Liver (tissue), 9 donors: Measurements from ENCODE around the gene MAPKAPK2. TPM values are rescaled to one million over a fixed set of nuclear protein-coding genes. Genes with fewer than 3 reads are reported as not detected.

Source experiments
- DNase-seq: peaks from one replicate; pipeline ENCODE4 v3.0.0-alpha.2; 2017; ENCODE audit warnings: low spot score
- H3K27ac ChIP-seq, 2 donors: one replicate each; pipeline ENCODE4 v1.7.0; 2013; ENCODE audit warnings: inconsistent platforms in 2 of 2, low read length in 2 of 2, control low read depth in 1 of 2, low read depth in 1 of 2, mild to moderate bottlenecking in 1 of 2
- H3K27me3 ChIP-seq, 4 donors: one replicate each; pipeline versions ENCODE4 v1.6.1 to v1.7.0; 2013; ENCODE audit warnings: low read length in 3 of 4, inconsistent platforms in 1 of 4, mild to moderate bottlenecking in 1 of 4, moderate library complexity in 1 of 4; ENCODE audit not compliant: control insufficient read depth in 4 of 4, insufficient read depth in 4 of 4
- H3K36me3 ChIP-seq, 4 donors: one replicate each; pipeline versions ENCODE4 v1.6.1 to v1.7.0; 2013; ENCODE audit warnings: low read length in 3 of 4, mild to moderate bottlenecking in 3 of 4, low read depth in 1 of 4, moderate library complexity in 1 of 4; ENCODE audit not compliant: control insufficient read depth in 4 of 4, insufficient read depth in 3 of 4
- H3K4me1 ChIP-seq, 4 donors: one replicate each; pipeline versions ENCODE4 v1.6.1 to v1.7.0; 2013; ENCODE audit warnings: low read length in 3 of 4, mild to moderate bottlenecking in 3 of 4, moderate library complexity in 1 of 4; ENCODE audit not compliant: control insufficient read depth in 4 of 4, insufficient read depth in 4 of 4
- H3K4me3 ChIP-seq, 3 donors: one replicate each; pipeline versions ENCODE4 v1.6.1 to v1.7.0; 2013; ENCODE audit warnings: low read length in 3 of 3, control low read depth in 1 of 3, low read depth in 1 of 3, mild to moderate bottlenecking in 1 of 3
- H3K9ac ChIP-seq, 2 donors: one replicate each; pipeline ENCODE4 v1.7.0; 2013; ENCODE audit warnings: low read length in 2 of 2, mild to moderate bottlenecking in 2 of 2, moderate library complexity in 2 of 2, control low read depth in 1 of 2, low read depth in 1 of 2
- H3K9me3 ChIP-seq, 4 donors: one replicate each; pipeline versions ENCODE4 v1.6.1 to v1.7.0; 2013; ENCODE audit warnings: low read length in 3 of 4; ENCODE audit not compliant: control insufficient read depth in 4 of 4
- ATF3 ChIP-seq: IDR thresholded peaks from 2 replicates; pipeline ENCODE4 v1.6.1; 2016; ENCODE audit warnings: antibody characterized with exemption
- EGR1 ChIP-seq, 2 donors: IDR thresholded peaks; 2 replicates each; pipeline ENCODE4 v1.6.1; 2016 to 2018; ENCODE audit warnings: antibody characterized with exemption in 2 of 2, low read depth in 2 of 2
- FOXA1 ChIP-seq: IDR thresholded peaks from 2 replicates; pipeline ENCODE4 v1.6.1; 2016; ENCODE audit warnings: antibody characterized with exemption
- FOXA2 ChIP-seq: IDR thresholded peaks from 2 replicates; pipeline ENCODE4 v1.6.1; 2016; ENCODE audit warnings: antibody characterized with exemption
- GABPA ChIP-seq, 2 donors: IDR thresholded peaks in 1 of 2; conservative IDR thresholded peaks in 1 of 2; 2 replicates each; pipeline ENCODE4 v1.6.1; 2016; ENCODE audit warnings: antibody characterized with exemption in 2 of 2, mild to moderate bottlenecking in 1 of 2, moderate library complexity in 1 of 2
- HNF4A ChIP-seq, 2 donors: conservative IDR thresholded peaks; 2 replicates each; pipeline ENCODE4 v1.6.1; 2016; ENCODE audit warnings: antibody characterized with exemption in 2 of 2, mild to moderate bottlenecking in 2 of 2
- HNF4G ChIP-seq: IDR thresholded peaks from 2 replicates; pipeline ENCODE4 v1.6.1; 2016; ENCODE audit warnings: antibody characterized with exemption
- JUND ChIP-seq, 2 donors: IDR thresholded peaks; 2 replicates each; pipeline ENCODE4 v1.6.1; 2016; ENCODE audit warnings: antibody characterized with exemption in 2 of 2
- NR2F2 ChIP-seq: IDR thresholded peaks from 2 replicates; pipeline ENCODE4 v1.6.1; 2016; ENCODE audit warnings: antibody characterized with exemption
- RAD21 ChIP-seq, 2 donors: IDR thresholded peaks; 2 replicates each; pipeline ENCODE4 v1.6.1; 2016; ENCODE audit warnings: antibody characterized with exemption in 2 of 2, mild to moderate bottlenecking in 2 of 2
- RXRA ChIP-seq, 2 donors: IDR thresholded peaks; 2 replicates each; pipeline ENCODE4 v1.6.1; 2017 to 2018; ENCODE audit warnings: antibody characterized with exemption in 2 of 2, mild to moderate bottlenecking in 1 of 2
- SP1 ChIP-seq: IDR thresholded peaks from 2 replicates; pipeline ENCODE4 v1.6.1; 2018; ENCODE audit warnings: antibody characterized with exemption, mild to moderate bottlenecking
- TAF1 ChIP-seq: conservative IDR thresholded peaks from 2 replicates; pipeline ENCODE4 v1.6.1; 2016; ENCODE audit warnings: antibody characterized with exemption, mild to moderate bottlenecking
- YY1 ChIP-seq: IDR thresholded peaks from 2 replicates; pipeline ENCODE4 v1.6.1; 2016; ENCODE audit warnings: antibody characterized with exemption, mild to moderate bottlenecking
- WGBS: extraction: QIAGEN DNeasy Blood & Tissue Kit; methylation state at CpG from one replicate; pipeline ENCODE4 v1.1.7; 2013; 5-methylcytosine and 5-hydroxymethylcytosine counted together
- polyA plus RNA-seq, 2 donors: library from polyadenylated mRNA; stranded (reverse) in 1 of 2; unstranded in 1 of 2; fragments of 200-250 nt in 1 of 2; fragments of >200 nt in 1 of 2; fragmentation: Nextera tagmentation in 1 of 2; extraction: Ambion mirVana in 1 of 2; gene quantifications; one replicate each; pipeline versions ENCODE4 v1.2.1 to v1.2.3, GENCODE V29; 2013 to 2015
- total RNA-seq, 2 donors: library from RNA; depleted of rRNA; stranded (reverse); fragments of >200 nt; gene quantifications; one replicate each; pipeline ENCODE4 v1.2.3, GENCODE V29; 2014
- TF ChIP-seq, protein P1 (sequence below): IDR thresholded peaks from 2 replicates; pipeline ENCODE4 v1.6.1; 2016; ENCODE audit warnings: antibody characterized with exemption
- TF ChIP-seq, protein P2 (sequence below): fragments of 150-350 bp; IDR thresholded peaks from 2 replicates; pipeline ENCODE4 v1.5.1; 2017; ENCODE audit warnings: improper control_type of control experiment, low read depth, low read length; ENCODE audit not compliant: missing input control
- TF ChIP-seq, protein P3 (sequence below): IDR thresholded peaks from 2 replicates; pipeline ENCODE4 v1.6.1; 2016; ENCODE audit warnings: antibody characterized with exemption, mild to moderate bottlenecking
- TF ChIP-seq, protein P4 (sequence below): IDR thresholded peaks from 2 replicates; pipeline ENCODE4 v1.6.1; 2016; ENCODE audit warnings: antibody characterized with exemption
- donor health status: healthy.
- donor health status: healthy.
- donor health status: healthy.
- donor health status: healthy.
- donor health status: healthy.

Gene MAPKAPK2
- total and polyA plus RNA-seq, 4 donors, result 7.5 to 24.5 (median 14.7) TPM

DNA sequence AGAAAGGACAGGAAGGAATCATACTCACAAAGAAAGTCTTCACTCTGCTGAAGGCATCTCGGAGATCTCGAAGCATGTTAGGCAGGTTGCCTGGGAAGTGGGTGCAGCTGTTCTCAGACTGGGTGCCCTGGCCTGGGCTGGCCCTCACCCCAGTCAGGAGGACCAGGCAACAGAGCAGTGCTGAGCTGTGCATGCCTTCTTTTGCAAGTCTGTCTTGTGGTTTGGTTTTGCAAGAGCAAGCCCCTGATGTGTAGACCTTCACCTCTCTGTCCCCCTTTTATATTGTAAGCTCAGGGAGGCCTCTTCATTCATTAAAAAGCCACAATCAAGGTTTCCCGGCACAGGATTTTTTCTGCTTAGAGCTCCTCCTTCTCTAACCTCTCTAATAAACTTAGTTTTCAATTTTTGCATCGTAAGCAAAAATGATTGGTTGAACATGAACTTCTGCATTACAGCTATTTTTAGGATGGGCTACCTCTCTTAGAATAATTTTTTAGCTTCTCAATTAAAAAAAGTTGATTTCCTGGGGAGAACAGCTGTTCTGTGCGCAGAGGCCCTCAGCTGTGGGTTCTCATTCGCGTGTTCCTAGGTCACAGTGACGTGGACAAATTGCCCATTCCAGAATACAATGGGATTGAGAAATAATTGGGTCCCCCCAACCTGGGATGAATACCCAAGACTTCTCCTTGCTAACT lies 87.7 kb downstream of the MAPKAPK2 start, which contains the start of gene IL10:
IL10 (minus strand) TSS at position 252 of the 695 bp plus-strand sequence; CDS start at position 193, 59 bp downstream.
- Histone ChIP-seq H3K4me3 (no peak within 1 kb of the TSS), H3K4me1 (peaks cover 0 to 2% (median 0%) of the 10 kb centered on the region in 4 donors), H3K9me3 (no peaks in the 10 kb centered on the region), H3K27me3 (no peaks in the 10 kb centered on the region), H3K36me3 (no peaks in the 10 kb centered on the region), H3K27ac (no peak within 1 kb of the TSS), H3K9ac (no peak within 1 kb of the TSS)
- TF ChIP-seq RXRA (IDR thresholded peaks at IDR 0.05), result no peak
- no peak for TF ChIP-seq HNF4A (conservative IDR thresholded peaks at IDR 0.05)
- no peak for TF ChIP-seq TAF1
- no peak for TF ChIP-seq FOXA2
- TF ChIP-seq, protein P1, sequence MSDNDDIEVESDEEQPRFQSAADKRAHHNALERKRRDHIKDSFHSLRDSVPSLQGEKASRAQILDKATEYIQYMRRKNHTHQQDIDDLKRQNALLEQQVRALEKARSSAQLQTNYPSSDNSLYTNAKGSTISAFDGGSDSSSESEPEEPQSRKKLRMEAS, result no peak
- no peak for TF ChIP-seq ATF3
- TF ChIP-seq, protein P2, sequence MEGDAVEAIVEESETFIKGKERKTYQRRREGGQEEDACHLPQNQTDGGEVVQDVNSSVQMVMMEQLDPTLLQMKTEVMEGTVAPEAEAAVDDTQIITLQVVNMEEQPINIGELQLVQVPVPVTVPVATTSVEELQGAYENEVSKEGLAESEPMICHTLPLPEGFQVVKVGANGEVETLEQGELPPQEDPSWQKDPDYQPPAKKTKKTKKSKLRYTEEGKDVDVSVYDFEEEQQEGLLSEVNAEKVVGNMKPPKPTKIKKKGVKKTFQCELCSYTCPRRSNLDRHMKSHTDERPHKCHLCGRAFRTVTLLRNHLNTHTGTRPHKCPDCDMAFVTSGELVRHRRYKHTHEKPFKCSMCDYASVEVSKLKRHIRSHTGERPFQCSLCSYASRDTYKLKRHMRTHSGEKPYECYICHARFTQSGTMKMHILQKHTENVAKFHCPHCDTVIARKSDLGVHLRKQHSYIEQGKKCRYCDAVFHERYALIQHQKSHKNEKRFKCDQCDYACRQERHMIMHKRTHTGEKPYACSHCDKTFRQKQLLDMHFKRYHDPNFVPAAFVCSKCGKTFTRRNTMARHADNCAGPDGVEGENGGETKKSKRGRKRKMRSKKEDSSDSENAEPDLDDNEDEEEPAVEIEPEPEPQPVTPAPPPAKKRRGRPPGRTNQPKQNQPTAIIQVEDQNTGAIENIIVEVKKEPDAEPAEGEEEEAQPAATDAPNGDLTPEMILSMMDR, result no peak
- no peak for DNase-seq
- WGBS, result 84% methylated on average over 8 of the region's 8 CpGs

GRCh38 chr1:206774093-206774492 lies 89.4 kb downstream of the MAPKAPK2 start:
- TF ChIP-seq, protein P3, sequence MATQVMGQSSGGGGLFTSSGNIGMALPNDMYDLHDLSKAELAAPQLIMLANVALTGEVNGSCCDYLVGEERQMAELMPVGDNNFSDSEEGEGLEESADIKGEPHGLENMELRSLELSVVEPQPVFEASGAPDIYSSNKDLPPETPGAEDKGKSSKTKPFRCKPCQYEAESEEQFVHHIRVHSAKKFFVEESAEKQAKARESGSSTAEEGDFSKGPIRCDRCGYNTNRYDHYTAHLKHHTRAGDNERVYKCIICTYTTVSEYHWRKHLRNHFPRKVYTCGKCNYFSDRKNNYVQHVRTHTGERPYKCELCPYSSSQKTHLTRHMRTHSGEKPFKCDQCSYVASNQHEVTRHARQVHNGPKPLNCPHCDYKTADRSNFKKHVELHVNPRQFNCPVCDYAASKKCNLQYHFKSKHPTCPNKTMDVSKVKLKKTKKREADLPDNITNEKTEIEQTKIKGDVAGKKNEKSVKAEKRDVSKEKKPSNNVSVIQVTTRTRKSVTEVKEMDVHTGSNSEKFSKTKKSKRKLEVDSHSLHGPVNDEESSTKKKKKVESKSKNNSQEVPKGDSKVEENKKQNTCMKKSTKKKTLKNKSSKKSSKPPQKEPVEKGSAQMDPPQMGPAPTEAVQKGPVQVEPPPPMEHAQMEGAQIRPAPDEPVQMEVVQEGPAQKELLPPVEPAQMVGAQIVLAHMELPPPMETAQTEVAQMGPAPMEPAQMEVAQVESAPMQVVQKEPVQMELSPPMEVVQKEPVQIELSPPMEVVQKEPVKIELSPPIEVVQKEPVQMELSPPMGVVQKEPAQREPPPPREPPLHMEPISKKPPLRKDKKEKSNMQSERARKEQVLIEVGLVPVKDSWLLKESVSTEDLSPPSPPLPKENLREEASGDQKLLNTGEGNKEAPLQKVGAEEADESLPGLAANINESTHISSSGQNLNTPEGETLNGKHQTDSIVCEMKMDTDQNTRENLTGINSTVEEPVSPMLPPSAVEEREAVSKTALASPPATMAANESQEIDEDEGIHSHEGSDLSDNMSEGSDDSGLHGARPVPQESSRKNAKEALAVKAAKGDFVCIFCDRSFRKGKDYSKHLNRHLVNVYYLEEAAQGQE, result no peak
- TF ChIP-seq EGR1 (IDR thresholded peaks at IDR 0.05; ENCODE audit: low read depth in 2 of 2) (no peak), GABPA (IDR thresholded peaks at IDR 0.05 in 1 of 2, conservative IDR thresholded peaks at IDR 0.05 in 1 of 2) (no peak), FOXA2 (no peak), JUND (IDR thresholded peaks at IDR 0.05) (no peak), YY1 (no peak), HNF4G (no peak), TAF1 (no peak), NR2F2 (no peak), FOXA1 (no peak), RXRA (IDR thresholded peaks at IDR 0.05) (no peak), RAD21 (IDR thresholded peaks at IDR 0.05) (no peak), HNF4A (conservative IDR thresholded peaks at IDR 0.05) (no peak), ATF3 (no peak), SP1 (no peak)
- TF ChIP-seq, protein P2, result no peak
- TF ChIP-seq, protein P4, sequence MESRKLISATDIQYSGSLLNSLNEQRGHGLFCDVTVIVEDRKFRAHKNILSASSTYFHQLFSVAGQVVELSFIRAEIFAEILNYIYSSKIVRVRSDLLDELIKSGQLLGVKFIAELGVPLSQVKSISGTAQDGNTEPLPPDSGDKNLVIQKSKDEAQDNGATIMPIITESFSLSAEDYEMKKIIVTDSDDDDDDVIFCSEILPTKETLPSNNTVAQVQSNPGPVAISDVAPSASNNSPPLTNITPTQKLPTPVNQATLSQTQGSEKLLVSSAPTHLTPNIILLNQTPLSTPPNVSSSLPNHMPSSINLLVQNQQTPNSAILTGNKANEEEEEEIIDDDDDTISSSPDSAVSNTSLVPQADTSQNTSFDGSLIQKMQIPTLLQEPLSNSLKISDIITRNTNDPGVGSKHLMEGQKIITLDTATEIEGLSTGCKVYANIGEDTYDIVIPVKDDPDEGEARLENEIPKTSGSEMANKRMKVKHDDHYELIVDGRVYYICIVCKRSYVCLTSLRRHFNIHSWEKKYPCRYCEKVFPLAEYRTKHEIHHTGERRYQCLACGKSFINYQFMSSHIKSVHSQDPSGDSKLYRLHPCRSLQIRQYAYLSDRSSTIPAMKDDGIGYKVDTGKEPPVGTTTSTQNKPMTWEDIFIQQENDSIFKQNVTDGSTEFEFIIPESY, result no peak
- TF ChIP-seq, protein P1, result no peak
- no peaks in the 10 kb centered on the region for H3K27me3 ChIP-seq
- H3K4me1 ChIP-seq, result peaks cover 0 to 2% (median 0%) of the 10 kb centered on the region in 4 donors
- no peak overlapping the region for H3K4me3 ChIP-seq
- DNase-seq, result no peak
- H3K27ac ChIP-seq, result no peak overlapping the region
- H3K9ac ChIP-seq, result no peak overlapping the region
- H3K36me3 ChIP-seq, result no peaks in the 10 kb centered on the region
- H3K9me3 ChIP-seq, result no peaks in the 10 kb centered on the region
- 81% methylated on average over 3 of the region's 3 CpGs for WGBS
